SH-SY5Y (cell line): ENCODE measurements around the gene ITGA3.

Experiments used
- GATA2 ChIP-seq: IDR thresholded peaks from 2 replicates; pipeline ENCODE4 v1.6.1; 2011; ENCODE audit warnings: mild to moderate bottlenecking, low read depth, low read length
- GATA3 ChIP-seq: IDR thresholded peaks from 2 replicates; pipeline ENCODE4 v1.6.1; 2011; ENCODE audit warnings: low read depth, mild to moderate bottlenecking, low read length, moderate library complexity

Gene ITGA3

DNA sequence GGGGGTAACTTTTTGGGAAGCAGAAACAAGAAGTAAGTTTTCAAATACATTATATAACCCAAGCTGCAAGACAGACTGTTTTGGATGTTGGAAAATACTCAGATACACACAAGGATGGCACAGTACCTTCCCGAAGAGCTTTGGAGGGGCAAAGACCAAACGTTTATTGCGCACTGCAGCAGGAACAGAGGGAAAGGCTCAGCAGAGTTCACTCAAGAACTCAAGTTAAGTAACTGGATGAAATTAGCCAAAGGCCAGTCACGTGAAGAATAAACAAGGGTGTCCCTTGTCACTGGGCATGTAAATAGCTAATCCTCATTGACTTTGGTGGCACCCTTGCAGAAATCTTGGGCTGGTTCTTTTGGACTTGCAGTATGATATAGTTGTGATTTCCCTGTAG lies 42.0 kb downstream of the ITGA3 start:
- no peak for TF ChIP-seq GATA3
- TF ChIP-seq GATA2: no peak

DNA sequence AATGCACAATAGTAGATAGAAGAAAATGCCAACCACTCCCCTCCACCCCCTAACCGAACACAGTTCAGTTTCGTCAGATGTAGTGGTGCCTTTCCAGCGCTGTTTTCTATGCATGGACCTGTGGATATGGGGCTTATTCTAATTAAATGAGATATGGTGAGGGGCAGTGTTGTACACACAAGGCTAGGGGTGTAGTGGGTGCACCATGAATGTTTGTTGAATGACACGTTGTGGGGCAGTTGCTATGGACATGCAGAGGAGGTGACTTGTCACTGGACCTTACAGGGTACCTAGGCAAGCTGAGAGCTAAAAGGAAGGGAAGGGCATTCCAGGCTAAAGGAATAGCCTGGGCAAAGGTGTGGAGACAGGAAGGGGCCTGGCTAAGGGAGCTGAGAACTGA lies 42.7 kb downstream of the ITGA3 start:
- TF ChIP-seq GATA3: no peak

DNA sequence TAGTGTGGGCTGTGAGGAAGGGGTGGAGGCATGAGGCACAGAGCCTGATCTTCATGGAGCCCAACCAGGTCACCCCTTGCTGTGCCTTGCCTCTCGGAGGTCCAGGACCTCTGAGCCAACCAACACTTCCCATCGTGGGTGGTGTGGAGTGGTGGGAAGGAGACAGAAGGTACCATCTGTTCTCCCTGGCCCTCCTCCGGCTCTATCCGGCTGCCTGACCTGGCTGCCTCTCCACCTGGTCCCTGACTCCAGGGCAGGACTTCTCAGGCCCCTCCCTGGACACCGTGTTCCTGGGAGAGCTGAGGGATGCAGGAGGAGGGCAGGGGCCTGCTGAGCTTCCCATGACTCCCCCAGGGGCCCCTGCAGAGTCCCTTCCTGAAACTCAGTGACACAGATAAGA lies 43.1 kb downstream of the ITGA3 start:
- no peak for TF ChIP-seq GATA2
- TF ChIP-seq GATA3: no peak

DNA sequence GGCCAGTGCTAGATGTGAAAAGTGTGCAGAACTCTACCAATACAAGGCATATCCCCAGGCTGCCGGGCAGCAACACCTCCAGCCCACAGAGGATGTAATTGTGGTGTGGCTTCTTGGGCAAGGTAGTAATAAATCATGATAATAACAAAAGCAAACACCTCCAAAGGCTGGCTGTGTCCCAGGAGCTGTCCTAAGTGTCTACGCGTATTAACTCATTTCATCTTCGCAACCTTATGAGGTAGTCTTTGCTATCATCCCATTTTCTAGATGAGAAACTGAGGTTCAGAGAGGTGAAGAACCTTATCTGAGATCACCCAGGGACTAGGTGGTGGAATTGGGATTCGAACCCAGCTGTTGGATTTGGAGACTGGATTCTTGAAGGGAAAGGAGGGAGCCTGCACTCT lies 44.6 kb downstream of the ITGA3 start:
- TF ChIP-seq GATA3: no peak

DNA sequence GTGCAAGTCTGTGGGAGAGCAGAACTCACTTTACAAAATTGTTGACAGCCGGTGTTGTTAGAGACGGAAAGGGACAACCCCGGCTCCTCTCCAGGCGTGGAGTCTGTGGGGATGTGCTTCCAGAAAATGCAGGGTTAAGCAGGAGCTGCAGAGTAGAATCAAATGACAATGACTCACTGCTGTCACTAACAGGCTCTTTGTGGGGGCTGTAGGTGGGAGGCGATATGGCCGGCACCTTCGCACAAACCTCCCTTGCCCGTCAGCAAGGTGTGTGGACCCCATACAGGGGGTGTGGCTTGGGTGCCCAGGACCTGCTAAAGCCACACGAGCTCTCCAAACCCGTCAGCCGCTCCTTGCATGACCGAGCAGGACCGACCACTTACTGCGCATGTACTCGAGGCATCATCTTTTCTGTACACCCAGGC lies 45.0 kb downstream of the ITGA3 start:
- TF ChIP-seq GATA2 (no peak), GATA3 (no peak)

DNA sequence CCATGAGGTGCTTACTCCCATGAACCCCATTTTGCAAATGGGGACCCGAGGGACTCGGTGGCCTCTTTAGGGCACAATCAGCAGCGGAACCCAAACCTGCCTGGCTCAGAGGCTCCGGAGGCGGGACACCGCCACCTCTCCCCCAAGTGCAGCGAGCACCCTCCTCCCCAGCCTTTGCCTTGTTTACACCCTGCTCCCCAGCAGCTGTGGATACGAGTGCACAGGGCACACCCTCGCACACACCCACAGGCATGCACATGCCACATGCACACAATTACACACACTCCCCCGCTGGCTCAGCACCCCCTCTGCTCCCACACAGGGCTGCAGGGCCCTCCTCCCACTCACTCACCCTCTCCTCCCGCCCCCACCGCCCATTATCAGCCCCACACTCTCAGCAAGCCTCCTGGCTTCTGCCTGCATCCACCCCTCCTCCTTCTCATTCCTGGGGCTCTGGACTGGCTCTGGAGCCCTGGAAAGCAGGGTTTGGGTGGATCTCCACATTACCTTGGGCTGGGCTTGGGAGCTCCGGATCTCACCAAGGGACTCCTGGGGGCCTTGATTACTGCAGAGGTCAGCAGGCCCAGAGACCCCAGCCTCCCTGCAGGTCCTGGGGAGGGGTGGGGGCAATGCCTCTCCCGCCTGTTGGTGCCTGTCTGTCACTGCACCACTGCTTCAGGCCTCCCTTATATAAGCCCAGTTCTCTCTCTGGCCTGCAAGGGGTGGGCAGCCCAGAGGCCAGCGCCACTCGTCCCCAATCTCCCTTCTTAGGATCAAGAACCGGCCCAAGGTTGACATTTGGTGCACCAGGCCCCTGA lies 45.6 kb downstream of the ITGA3 start:
- TF ChIP-seq GATA3 (no peak), GATA2 (no peak)

DNA sequence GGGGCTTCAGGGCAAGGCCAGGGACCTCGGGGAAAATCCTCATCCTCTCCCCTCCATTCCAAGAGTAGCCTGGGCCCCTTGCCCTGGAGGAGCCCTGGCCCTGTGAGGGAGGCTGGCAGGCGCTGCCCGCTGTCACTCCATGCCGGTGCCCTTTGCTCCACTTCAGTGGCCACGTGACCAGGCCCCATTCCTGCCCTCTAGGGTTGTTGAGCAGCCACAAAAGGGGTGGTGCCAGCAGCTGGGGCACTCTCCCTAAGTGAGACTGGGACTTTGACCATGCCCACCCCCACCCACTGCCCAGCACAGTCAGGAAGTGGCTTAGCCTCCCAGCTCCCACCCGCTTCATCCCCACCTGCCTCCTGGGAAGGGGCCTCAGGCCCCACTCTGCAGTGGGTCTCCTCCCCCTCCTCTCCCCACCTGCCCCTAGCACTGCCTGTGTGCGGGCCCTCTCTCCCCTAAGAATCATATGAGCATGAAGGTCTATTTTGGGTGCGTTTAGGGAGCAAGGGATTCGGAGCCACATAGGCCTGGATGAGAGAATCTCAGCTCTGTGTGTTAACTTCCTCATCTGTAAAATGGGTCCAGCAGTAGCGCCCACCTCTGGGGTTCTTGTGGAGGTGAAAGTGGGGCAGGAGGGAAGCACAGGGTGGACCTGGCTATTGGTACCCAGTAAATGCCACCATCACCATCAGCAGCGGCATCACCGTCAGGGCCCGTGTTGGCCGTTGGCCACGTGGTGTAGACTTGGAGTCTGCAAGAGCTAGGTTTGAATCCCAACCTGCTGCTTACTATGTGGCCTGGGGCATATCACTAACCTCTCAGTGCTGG lies 46.5 kb downstream of the ITGA3 start:
- TF ChIP-seq GATA3: no peak
- TF ChIP-seq GATA2: no peak

DNA sequence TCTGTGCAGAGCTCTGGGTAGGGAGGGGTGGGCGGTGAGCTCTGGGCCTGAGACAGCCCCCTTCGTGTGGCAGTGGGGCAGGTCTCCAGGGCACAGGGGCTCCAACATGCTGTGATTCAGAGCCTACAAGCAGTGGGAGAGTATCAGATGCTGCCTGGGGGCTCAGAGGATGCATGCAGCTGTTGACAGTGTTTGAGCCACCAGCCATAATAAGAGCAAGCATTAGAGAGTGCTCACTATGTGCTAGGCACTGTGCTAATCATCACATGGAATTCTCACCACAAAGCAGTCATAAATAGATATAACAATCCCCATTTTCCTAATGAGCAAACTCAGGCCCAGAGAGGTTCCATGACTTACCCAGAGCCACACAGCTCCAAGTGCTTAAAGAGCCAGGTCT lies 47.3 kb downstream of the ITGA3 start:
- TF ChIP-seq GATA3 (no peak), GATA2 (no peak)

DNA sequence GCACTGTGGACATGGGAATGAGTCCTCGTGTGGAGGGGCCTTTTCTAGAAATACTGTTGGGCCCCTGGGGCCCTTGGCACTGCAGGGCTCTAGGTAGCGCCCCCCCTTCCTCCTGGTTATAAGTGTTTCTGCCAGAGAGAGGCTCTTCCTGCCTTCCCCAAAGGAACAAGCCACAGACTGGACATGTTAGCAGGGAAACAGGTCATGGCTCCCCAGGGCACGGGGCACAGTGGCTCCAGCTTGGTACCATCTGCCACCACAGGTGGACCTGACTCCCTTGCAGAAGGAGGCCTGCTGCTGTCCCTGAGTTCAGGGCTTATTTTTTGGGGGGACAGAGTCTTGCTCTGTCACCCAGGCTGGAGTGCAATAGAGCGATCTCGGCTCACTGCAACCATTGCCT lies 48.0 kb downstream of the ITGA3 start:
- no peak for TF ChIP-seq GATA3
- TF ChIP-seq GATA2: no peak

DNA sequence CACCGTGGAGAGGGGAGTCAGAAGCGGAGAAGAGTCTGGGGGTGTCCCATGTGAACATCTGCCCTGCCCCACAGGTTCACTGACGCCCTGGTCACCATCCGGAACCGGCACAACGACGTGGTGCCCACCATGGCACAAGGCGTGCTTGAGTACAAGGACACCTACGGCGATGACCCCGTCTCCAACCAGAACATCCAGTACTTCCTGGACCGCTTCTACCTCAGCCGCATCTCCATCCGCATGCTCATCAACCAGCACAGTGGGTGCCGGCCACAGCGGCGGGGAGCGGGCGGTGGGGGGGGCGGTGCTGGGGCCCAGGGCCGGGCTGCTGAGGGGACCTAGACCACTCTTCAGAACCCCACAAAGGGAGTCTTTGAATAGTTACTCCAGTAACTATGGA lies 49.9 kb downstream of the ITGA3 start:
- TF ChIP-seq GATA3: no peak
- TF ChIP-seq GATA2: no peak

DNA sequence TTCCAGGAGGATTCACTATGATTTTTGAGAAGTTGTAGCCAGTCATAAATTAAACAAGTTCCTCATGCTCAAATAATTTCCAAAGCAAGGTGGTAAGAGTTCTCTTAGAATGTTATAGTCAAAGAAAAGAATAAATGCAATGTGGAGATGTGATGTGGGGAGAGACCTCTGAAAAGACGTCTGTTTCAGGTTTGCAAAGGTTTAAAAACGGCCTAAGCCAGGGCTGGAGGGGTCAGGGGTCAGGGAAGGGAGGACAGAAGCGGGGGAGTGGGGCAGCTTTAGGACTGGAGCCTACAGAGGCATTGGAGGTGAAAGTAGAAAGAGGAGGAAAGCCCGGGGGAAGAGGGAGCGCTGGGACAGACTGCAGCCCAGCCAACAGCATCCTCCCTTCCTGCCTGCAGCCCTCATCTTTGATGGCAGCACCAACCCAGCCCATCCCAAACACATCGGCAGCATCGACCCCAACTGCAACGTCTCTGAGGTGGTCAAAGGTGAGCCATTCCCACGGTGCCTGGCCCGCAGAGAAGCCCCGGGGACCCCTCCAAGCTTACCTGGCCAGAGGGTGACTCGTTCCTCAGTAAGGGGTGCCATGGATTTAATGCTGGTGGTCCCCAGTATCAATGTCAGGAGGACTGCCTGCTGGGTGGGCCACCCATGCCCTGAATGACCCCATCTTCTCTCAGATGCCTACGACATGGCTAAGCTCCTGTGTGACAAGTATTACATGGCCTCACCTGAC lies 50.7 kb downstream of the ITGA3 start:
- no peak for TF ChIP-seq GATA2

DNA sequence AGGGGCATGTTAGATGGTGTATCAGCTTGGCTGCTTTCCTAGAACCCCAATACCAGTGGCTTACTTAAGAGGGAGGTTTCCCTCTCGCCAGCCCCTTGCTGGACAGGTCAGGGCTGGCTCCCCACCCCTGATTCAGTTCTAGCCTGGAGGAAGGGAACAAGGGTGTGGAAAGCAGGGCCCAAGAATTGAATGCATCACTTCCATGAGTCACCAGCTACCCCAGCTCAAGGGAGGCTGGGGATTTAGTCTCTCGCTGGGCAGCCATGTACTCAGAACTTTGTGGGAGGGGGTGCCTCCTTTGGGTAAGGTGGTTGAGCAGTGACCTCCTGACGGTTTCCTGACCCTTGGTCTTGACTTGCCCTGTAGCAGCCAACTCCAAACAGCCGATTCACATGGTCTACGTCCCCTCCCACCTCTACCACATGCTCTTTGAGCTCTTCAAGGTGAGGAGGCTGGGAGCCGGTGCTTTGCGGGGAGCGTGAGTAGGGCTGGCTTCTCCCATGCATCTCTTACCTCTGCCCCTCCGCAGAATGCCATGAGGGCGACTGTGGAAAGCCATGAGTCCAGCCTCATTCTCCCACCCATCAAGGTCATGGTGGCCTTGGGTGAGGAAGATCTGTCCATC lies 52.0 kb downstream of the ITGA3 start:
- no peak for TF ChIP-seq GATA3
- no peak for TF ChIP-seq GATA2

DNA sequence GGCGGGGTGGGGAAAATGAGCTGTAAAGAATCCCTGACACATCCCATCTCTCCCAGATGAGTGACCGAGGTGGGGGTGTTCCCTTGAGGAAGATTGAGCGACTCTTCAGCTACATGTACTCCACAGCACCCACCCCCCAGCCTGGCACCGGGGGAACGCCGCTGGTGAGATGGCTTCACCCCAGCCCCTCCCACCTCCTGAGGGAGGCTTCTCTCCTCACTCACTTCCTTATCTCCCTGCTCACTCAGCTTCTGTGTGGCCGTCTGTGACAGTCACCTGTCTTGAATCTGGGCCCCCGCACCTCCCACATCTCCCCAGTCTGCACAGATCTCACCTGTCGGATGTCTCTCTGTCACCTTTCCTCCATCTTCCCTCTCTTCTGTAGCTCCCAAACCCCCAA lies 52.6 kb downstream of the ITGA3 start:
- TF ChIP-seq GATA2 (no peak), GATA3 (no peak)

DNA sequence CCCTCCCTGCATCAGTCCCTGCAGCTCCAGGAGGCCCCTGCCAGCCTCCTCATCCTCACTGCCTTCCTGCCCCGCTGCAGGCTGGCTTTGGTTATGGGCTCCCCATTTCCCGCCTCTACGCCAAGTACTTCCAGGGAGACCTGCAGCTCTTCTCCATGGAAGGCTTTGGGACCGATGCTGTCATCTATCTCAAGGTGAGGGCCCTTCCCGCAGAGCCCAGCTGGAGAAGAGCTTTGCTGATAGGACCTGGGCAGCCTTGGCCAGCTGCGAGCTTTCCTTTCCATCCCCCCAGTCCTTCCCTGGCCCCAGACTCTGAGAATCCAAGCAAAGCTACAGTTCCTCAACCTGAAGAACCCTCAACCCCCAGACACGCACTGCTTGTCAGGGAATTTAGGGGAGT lies 53.3 kb downstream of the ITGA3 start:
- TF ChIP-seq GATA3 (no peak), GATA2 (no peak)
